GM21723 (cell line): Measurements from ENCODE around the gene TMEM79.
"Not testable (repeated sequence)": the region's sequence is repeated elsewhere in the genome, so short reads cannot be mapped to it uniquely, and the experiment has no call there.

ENCODE experiments used
- ATAC-seq: cut with Tn5 transposase; IDR thresholded peaks from one replicate; pipeline ENCODE4 v1.9.1; 2021; ENCODE audit warnings: mild to moderate bottlenecking, moderate library complexity; ENCODE audit not compliant: unreplicated experiment

The TMEM79 gene

GRCh38 chr1:156298852-156299357 lies 14.8 kb downstream of the TMEM79 start, which contains the start of gene VHLL:
TSS of gene VHLL (minus strand) at chr1:156299307. CDS start at chr1:156299189, 118 bp downstream.
- ATAC-seq, result no peak

GRCh38 chr1:156303241-156303640 lies 19.1 kb downstream of the TMEM79 start:
- no peak for ATAC-seq

GRCh38 chr1:156305215-156305614 lies 21.1 kb downstream of the TMEM79 start:
- no peak for ATAC-seq

- ATAC-seq, result no peak
Measured at GRCh38 chr1:156308078-156308477, 24.0 kb downstream of the TMEM79 start.

GRCh38 chr1:156310962-156311361 lies 26.8 kb downstream of the TMEM79 start:
- ATAC-seq, result no peak

GRCh38 chr1:156316909-156317308 lies 32.8 kb downstream of the TMEM79 start:
- no peak for ATAC-seq

- no peak for ATAC-seq
Measured at GRCh38 chr1:156319664-156320063, 35.5 kb downstream of the TMEM79 start.

GRCh38 chr1:156320560-156320959 lies 36.4 kb downstream of the TMEM79 start:
- ATAC-seq, result no peak

- ATAC-seq, result not testable (repeated sequence)
Measured at GRCh38 chr1:156323179-156323578, 39.1 kb downstream of the TMEM79 start.

GRCh38 chr1:156336242-156336641 lies 52.1 kb downstream of the TMEM79 start:
- no peak for ATAC-seq

- no peak for ATAC-seq
Measured at GRCh38 chr1:156337052-156337887, 53.1 kb downstream of the TMEM79 start.

- ATAC-seq, result peak; percentile 25
Measured at GRCh38 chr1:156337888-156338179, 53.7 kb downstream of the TMEM79 start.

GRCh38 chr1:156338180-156338976 lies 54.3 kb downstream of the TMEM79 start, which contains the start of the genes CCT3 and TSACC:
TSS of gene CCT3 (minus strand) at chr1:156338292. CDS start at chr1:156338184, 108 bp downstream.
TSS of gene TSACC (plus strand) at chr1:156338526. CDS start at chr1:156339758, 1,232 bp downstream.
- peak; percentile 90 for ATAC-seq
